ENCODE measurements around the gene PPP1R12B.
"Not testable (repeated sequence)": the region's sequence is repeated elsewhere in the genome, so short reads cannot be mapped to it uniquely, and the experiment has no call there.

PPP1R12B gene

GRCh38 chr1:202588503-202589189 lies 240.1 kb downstream of the PPP1R12B start:
- no peak for DNase-seq

GRCh38 chr1:202589190-202589930 lies 240.9 kb downstream of the PPP1R12B start:
- DNase-seq = no peak

- DNase-seq = no peak
Measured at GRCh38 chr1:202590126-202590525, 241.6 kb downstream of the PPP1R12B start.

- no peak for DNase-seq
Measured at GRCh38 chr1:202590975-202591411, 242.5 kb downstream of the PPP1R12B start.

DNA sequence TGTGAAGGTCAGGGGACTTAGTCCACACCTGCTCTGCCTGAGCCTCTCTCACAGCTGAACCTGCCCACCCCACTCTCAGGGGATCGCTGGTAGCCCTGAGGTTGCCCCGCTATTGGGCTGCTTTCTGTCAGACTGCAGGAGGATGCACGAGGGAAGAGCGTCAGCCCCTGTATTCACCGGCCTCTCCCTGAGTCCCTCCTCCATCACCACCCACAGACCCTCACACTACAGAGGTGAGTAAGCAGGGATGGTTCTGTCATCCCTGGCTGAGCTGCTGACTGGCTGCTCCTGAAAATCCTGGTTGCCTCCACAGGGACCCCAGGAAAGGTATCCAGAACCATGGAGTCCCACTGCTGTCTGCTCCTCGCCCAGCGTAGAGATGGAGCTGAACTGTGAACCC lies 243.0 kb downstream of the PPP1R12B start:
- DNase-seq = no peak

- no peak for DNase-seq
Measured at GRCh38 chr1:202592146-202592545, 243.6 kb downstream of the PPP1R12B start.

DNA sequence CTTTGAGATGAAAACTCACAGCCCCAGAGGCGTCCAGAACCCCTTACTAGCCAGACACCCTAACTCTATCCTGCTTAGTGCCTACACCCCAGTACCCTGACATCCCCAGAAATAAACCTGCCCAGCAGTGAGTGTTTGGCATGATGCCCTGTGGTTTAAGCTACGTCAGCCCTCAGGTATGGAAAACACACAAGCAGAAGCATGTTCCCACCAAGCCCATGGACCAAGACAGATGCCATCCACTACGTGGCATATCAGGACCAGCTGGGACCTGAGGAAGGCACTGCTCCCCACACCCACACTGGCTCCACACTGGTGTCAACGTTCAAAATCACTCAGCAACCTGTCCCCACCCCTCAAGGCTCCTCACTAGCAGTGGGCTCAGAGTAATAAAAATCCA lies 245.3 kb downstream of the PPP1R12B start:
- DNase-seq = no peak

DNA sequence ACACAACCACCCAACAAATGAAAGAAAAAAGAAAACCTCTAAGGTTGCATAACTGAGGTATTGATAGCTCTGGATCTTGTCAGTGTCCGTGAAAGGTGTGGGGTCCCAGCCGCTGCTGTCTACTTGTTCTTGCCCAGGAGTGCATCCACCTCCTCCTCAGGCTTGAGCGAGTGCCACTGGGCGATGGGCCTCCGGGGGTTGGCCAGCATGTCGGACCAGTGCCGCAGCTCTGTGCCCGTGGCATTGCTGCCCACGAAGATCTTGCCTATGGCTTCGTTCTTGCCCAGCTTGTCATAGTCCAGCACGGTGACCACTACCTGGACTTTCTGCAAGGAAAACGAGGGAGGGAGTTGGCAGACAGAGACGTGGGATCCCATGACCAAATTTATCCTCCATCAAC lies 248.1 kb downstream of the PPP1R12B start:
- DNase-seq = no peak

DNA sequence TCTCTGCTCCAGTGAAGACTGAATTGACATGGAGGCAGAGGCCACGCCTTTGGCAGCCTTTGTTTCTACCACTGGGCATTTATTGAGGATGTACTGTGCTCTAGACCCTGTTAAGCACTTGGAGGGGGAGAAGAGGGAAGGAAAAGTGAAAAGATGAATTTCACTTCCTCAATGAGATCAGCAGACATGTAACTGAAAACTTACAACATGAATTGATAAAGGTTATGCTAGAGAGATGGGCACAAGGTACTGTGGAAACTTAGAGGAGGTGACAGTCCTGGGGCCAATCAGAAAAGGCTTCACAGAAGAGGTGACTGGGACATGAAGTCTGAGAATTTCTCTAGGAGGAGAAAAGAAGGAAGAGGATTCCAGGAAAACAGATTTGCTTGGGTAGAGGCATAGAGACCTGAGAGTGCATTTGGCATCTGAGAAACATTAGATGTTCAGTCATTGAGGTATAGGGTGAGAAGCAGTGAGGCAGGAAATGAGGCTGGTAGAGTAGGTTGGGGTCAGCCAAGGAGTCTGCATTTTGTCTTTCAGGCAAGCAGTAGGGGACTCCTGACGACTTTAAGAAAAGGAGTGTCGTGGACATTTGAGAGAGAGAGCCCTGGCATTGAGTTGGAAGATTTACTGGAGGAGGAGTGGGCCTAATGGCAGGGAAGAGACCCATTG lies 248.7 kb downstream of the PPP1R12B start:
- DNase-seq = no peak

GRCh38 chr1:202599669-202600431 lies 251.4 kb downstream of the PPP1R12B start:
- peak in 1 of 2 experiments; percentile 51 for DNase-seq

- DNase-seq = no peak
Measured at GRCh38 chr1:202600432-202601041, 252.0 kb downstream of the PPP1R12B start.

DNA sequence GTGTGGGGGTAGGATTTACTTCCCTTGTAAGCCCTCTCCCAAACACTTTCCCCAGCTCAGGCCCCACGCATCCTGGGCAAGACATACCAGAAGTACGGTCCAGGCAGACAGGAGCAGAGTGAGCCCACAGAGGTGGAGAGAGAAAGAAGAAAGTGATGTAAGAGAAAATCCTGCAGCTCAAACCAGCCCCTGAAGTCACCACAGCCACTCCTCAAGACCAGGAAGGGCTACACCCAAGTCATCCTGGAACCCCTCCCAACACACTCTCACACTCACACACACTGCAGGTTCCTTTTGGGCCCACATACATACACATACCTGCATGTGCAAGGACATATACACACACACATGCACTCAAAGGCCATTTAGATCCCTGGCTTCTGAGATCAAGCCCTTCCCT lies 254.9 kb downstream of the PPP1R12B start:
- no peak for DNase-seq

GRCh38 chr1:202605515-202605914 lies 257.0 kb downstream of the PPP1R12B start:
- no peak for DNase-seq

DNA sequence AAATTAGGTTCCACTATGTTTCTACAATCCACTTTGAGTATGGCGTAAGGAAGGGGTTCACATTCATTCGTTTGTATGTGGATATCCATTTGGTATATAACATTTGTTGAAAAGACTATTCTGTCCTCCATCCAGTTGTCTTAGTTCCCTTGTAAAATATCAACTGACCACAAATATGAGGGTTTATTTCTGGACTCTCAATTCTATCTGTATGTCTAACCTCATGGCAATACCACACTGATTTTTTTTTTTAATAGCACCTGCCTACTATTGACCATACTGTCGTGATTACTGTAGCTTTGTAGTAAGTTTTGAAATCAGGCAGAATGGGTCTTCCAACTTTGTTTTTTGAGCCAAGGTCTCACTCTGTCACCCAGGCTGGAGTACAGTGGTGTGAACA lies 263.5 kb downstream of the PPP1R12B start:
- DNase-seq = not testable (repeated sequence)

DNA sequence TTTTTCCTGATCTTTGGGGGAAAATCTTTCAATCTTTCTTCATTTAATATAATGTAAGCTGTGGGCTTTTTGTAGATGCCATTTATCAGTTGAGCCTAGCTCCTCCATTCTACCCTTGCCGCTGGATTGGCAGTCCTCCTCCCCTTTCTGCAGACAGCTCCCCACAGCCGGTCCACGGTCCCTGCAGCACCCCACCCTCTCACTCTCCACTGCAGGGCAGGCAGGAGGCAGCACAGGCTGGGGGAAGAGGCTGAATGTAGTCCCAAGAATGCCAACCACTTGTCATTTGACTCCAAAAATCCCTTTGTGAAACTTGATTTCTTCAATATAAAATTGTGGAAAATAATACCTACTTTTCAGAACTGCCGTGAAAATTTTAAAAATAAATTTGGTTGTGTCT lies 265.1 kb downstream of the PPP1R12B start:
- no peak for DNase-seq

DNA sequence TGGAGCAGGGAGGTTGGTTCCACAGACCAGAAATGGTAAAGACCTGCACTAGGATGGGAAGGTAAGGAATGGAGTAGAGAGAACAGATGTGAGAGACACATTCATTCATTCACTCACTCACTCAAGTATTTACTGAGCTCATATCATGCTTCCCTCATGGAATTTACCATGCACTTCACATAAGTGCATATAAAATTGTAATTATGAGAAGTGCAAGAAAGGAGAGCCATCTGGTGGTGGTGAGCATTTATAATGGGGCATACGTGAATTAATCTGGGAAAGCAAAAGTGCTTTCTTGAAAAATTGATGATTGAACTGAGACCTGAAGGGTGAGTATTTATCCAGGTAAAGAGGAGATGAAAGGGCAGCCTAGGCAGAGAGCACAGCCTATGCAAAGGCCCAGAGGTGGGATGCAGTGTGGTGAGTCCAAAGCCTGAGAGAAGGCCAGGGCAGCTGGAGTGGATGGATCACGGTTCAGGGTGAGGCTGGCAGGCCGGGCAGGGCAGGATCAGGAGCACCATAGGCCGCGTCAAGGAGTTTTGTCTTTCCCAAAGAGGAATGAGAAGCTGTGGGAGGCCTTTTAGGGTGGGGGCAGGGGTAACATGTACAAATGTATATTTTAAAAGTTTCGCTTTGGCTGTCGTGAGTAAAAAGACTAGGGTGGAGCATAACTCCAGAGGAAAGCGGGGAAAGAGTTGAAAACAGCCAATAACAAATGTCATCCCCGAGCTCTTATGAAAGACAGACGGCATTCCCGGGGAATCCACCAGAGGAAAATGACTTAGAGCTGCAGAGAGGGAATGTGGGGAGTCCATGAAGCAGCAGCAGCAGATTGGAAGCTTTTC lies 266.1 kb downstream of the PPP1R12B start:
- not testable (repeated sequence) for DNase-seq

DNA sequence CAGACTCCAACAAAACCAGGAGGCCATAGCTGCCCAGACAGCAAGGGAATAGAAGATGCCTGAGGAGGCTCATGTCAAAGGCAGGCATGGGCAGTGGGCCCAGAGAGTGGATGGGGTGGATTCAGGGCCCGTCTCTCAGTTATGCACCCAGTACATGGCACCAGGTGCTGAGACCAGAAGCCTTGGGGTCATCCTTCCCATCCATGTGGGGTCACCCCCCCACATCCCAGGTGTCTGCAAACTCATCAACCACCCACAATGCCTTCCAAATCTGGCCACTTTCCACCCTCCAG lies 266.7 kb downstream of the PPP1R12B start:
- DNase-seq = not testable (repeated sequence)

- DNase-seq = peak in 1 of 2 experiments; percentile 26
Measured at GRCh38 chr1:202615501-202616354, 267.2 kb downstream of the PPP1R12B start.

DNA sequence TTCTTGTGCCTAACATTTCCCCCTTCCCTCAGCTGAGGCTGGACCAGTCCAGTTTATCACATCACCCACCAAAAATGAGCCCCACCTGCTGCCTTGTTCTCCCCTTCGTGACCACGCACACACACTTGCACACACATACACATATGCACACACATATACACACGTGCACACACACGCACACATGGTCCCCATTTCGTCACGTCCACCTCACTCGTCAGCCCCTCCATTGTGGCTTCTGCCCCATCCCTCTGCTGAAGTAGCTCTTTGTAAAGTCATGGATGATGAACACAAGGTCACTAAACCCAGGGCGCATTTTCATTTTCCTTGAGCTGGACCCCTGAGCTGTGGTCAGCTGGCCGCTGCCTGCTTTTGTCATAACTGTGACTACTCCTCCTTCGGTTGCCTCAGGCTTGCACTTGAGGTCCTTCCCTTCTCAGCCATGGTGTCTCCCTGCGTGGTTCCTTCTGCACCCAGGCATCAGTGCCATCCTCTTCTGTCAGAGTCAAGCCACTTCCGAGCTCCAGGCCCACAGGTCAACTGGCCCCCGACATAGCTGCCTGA lies 267.9 kb downstream of the PPP1R12B start:
- DNase-seq = no peak

GRCh38 chr1:202619012-202619411 lies 270.5 kb downstream of the PPP1R12B start:
- DNase-seq = peak in 1 of 2 experiments; percentile 51

DNA sequence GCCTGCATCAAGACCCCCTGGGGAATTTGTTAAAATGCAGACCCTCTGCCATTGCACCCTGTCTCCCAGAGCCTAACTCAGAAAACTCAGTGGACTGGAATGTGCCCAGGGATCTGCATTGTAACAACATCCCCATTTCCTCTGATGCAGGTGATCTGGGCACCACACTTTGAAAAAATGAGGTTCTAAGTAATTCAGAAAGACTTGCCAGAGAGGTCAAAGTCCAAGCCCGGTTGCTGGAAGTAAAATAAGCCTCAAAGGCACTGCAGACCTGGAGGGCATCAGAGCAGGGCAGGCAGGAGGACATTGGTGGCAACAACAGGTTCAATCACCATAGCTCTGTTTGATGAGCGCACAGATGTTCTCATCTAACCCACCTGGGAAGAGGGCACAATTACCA lies 271.0 kb downstream of the PPP1R12B start:
- DNase-seq = no peak
